ENCODE data around the gene NAB1.

NAB1 gene

DNA sequence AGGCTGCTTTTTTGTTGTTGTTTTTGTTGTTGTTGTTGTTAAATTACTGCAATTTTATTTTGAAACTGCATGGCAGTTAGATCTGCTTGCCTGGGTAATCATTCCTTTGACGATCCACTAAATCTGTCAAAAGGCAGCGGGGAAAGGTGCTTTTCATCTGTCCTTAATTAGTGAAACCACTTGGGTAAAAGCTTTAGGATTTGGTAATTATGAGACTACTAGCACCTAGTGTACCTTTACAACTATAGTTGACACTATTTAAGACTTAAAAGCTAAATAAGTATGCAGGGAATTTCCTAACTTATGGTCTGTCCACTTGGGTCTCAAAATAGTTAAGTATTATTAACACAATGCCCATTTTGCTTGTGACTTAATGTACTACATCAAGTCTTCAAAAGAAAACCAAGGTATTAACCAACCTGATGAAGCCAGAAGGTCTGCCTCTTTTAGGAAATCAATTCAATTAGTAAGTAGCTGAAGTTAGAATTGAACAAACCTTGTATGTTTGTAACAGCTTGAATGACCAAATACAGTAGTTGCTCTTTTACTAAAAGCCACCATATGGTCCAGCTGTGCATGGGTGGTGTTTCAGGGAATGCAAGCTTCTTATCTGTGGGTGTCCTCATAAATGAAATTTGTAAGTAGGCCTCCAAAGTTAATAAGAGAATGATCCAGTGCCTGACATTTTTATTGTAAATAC lies 44.8 kb downstream of the NAB1 start:
- no peak for TF ChIP-seq CTCF (IDR thresholded peaks at IDR 0.05; ENCODE audit: extremely low read depth, insufficient read depth, missing control alignments)
- in situ Hi-C loops (cut with MboI; ENCODE audit: low pct_unique_long_range_greater_than_20kb, low sequenced_read_pairs, unreplicated experiment), result no loop called here
- no peak for DNase-seq (ENCODE audit: low spot score)

DNA sequence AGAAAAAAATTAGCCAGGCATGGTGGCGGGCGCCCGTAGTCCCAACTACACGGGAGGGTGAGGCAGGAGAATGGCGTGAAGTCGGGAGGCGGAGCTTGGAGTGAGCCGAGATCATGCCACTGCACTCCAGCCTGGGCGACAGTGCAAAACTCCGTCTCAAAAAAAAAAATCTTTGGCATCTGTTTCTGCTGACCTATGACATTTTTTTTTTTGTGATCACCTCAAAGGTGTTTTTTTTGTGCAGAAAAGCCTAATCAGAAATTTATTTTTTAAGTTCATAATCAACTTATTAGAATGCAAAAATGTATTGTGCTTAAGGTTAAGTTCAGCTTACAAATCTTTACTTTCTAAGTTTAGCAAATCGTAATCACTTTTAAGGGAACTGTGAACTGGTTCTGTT lies 45.6 kb downstream of the NAB1 start:
- no peak for TF ChIP-seq CTCF (IDR thresholded peaks at IDR 0.05; ENCODE audit: extremely low read depth, insufficient read depth, missing control alignments)
- in situ Hi-C loops (cut with MboI; ENCODE audit: low pct_unique_long_range_greater_than_20kb, low sequenced_read_pairs, unreplicated experiment), result no loop called here
- no peak for DNase-seq (ENCODE audit: low spot score)

DNA sequence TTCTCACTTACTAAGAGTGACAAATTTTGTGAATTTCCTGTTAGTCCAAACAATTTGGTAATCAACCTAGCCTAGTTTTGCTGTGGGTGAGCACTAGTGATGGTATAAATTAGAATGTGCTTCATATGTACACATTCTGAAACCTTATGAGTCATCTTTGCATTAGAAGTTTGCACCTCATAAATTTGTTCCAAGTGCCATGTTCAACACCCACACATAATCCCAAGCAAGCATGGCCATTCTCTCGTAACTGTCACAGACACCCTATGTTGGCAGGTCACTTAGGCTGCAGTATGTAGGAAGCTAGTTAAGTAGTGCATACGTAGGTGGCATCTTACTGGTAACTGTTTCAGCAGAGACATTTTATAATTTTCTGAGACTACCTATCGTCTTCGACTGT lies 46.9 kb downstream of the NAB1 start:
- in situ Hi-C loops (cut with MboI; ENCODE audit: low pct_unique_long_range_greater_than_20kb, low sequenced_read_pairs, unreplicated experiment), result no loop called here
- TF ChIP-seq CTCF (IDR thresholded peaks at IDR 0.05; ENCODE audit: extremely low read depth, insufficient read depth, missing control alignments), result no peak
- no peak for DNase-seq (ENCODE audit: low spot score)

- TF ChIP-seq CTCF (IDR thresholded peaks at IDR 0.05; ENCODE audit: extremely low read depth, insufficient read depth, missing control alignments), result no peak
- in situ Hi-C loops (cut with MboI; ENCODE audit: low pct_unique_long_range_greater_than_20kb, low sequenced_read_pairs, unreplicated experiment), result no loop called here
- DNase-seq (ENCODE audit: low spot score), result no peak
Observed at GRCh38 chr2:190696792-190697398, 48.0 kb downstream of the NAB1 start.

DNA sequence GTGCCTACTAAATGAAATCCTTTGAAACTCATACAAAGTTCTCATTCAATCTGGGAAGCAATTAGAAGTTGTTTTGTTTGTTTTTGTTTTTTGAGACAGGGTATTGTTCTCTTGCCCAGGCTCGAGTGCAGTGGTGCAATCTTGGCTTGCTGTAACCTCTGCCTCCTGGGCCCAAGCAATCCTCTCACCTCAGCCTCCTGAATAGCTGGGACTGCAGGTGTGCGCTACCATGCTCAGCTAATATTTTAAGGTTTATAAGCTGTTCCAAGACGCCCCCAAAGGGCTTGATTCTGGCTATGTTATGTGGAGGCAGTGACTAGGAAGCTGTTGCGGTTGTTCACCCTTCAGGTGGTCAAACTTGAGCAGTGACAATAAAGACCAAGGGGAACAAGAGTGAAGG lies 48.5 kb downstream of the NAB1 start:
- no peak for TF ChIP-seq CTCF (IDR thresholded peaks at IDR 0.05; ENCODE audit: extremely low read depth, insufficient read depth, missing control alignments)
- in situ Hi-C loops (cut with MboI; ENCODE audit: low pct_unique_long_range_greater_than_20kb, low sequenced_read_pairs, unreplicated experiment), result no loop called here
- DNase-seq (ENCODE audit: low spot score), result no peak

- in situ Hi-C loops (cut with MboI; ENCODE audit: low pct_unique_long_range_greater_than_20kb, low sequenced_read_pairs, unreplicated experiment), result no loop called here
- no peak for DNase-seq (ENCODE audit: low spot score)
- no peak for TF ChIP-seq CTCF (IDR thresholded peaks at IDR 0.05; ENCODE audit: extremely low read depth, insufficient read depth, missing control alignments)
Observed at GRCh38 chr2:190698895-190699294, 50.0 kb downstream of the NAB1 start.

Measured in GM13977 (cell line).